ENCODE data around the gene DIO3. TPM values are rescaled to one million over a fixed set of nuclear protein-coding genes. Genes with fewer than 3 reads are reported as not detected.
"Not testable (repeated sequence)": the region's sequence is repeated elsewhere in the genome, so short reads cannot be mapped to it uniquely, and the experiment has no call there.

Gene DIO3
- total RNA-seq, 1 donor from 2014 or later, result not detected

GRCh38 chr14:101567252-101567651, 6.0 kb downstream of the DIO3 start:
- Histone ChIP-seq H3K4me3 (ENCODE audit: low read depth, low read length) (no peak overlapping the region), H3K36me3 (ENCODE audit: control insufficient read depth, insufficient read depth, low read length) (no peaks in the 10 kb centered on the region), H3K27me3 (ENCODE audit: control insufficient read depth, insufficient read depth, low read length) (peaks cover 33% of the 10 kb centered on the region)
- TF ChIP-seq CTCF (IDR thresholded peaks at IDR 0.05; ENCODE audit: insufficient read depth, low read length, severe bottlenecking), result no peak
- DNase-seq (ENCODE audit: low read depth), result no peak
- FAIRE-seq, result no peak

- H3K36me3 ChIP-seq (ENCODE audit: control insufficient read depth, insufficient read depth, low read length), result no peaks in the 10 kb centered on the region
- no peak for TF ChIP-seq CTCF (IDR thresholded peaks at IDR 0.05; ENCODE audit: insufficient read depth, low read length, severe bottlenecking)
- peaks cover 5% of the 10 kb centered on the region for H3K27me3 ChIP-seq (ENCODE audit: control insufficient read depth, insufficient read depth, low read length)
- DNase-seq (ENCODE audit: low read depth), result no peak
- peak; percentile 28 for FAIRE-seq
- H3K4me3 ChIP-seq (ENCODE audit: low read depth, low read length), result no peak overlapping the region
These were observed 9.7 kb downstream of the DIO3 start for GRCh38 chr14:101571004-101571403.

- not testable (repeated sequence) for H3K36me3 ChIP-seq (ENCODE audit: control insufficient read depth, insufficient read depth, low read length); FAIRE-seq; DNase-seq (ENCODE audit: low read depth); H3K27me3 ChIP-seq (ENCODE audit: control insufficient read depth, insufficient read depth, low read length); H3K4me3 ChIP-seq (ENCODE audit: low read depth, low read length)
These were observed 11.2 kb downstream of the DIO3 start for GRCh38 chr14:101572526-101572925.

- H3K4me3 ChIP-seq (ENCODE audit: low read depth, low read length), result no peak overlapping the region
- TF ChIP-seq CTCF (IDR thresholded peaks at IDR 0.05; ENCODE audit: insufficient read depth, low read length, severe bottlenecking), result no peak
- no peak for FAIRE-seq
These were observed 12.0 kb downstream of the DIO3 start for GRCh38 chr14:101573289-101573688.

GRCh38 chr14:101575581-101575980, 14.3 kb downstream of the DIO3 start:
- Histone ChIP-seq H3K36me3 (ENCODE audit: control insufficient read depth, insufficient read depth, low read length) (no peaks in the 10 kb centered on the region), H3K27me3 (ENCODE audit: control insufficient read depth, insufficient read depth, low read length) (no peaks in the 10 kb centered on the region), H3K4me3 (ENCODE audit: low read depth, low read length) (no peak overlapping the region)
- FAIRE-seq, result no peak
- TF ChIP-seq CTCF (IDR thresholded peaks at IDR 0.05; ENCODE audit: insufficient read depth, low read length, severe bottlenecking), result no peak
- DNase-seq (ENCODE audit: low read depth), result no peak

More at GRCh38 chr14:101573289-101573688, 12.0 kb downstream of the DIO3 start:
- Histone ChIP-seq H3K27me3 (ENCODE audit: control insufficient read depth, insufficient read depth, low read length) (no peaks in the 10 kb centered on the region), H3K36me3 (ENCODE audit: control insufficient read depth, insufficient read depth, low read length) (no peaks in the 10 kb centered on the region)
- DNase-seq (ENCODE audit: low read depth), result no peak

GRCh38 chr14:101577221-101577909, 16.1 kb downstream of the DIO3 start:
- Histone ChIP-seq H3K36me3 (ENCODE audit: control insufficient read depth, insufficient read depth, low read length) (no peaks in the 10 kb centered on the region), H3K4me3 (ENCODE audit: low read depth, low read length) (no peak overlapping the region), H3K27me3 (ENCODE audit: control insufficient read depth, insufficient read depth, low read length) (no peaks in the 10 kb centered on the region)
- no peak for FAIRE-seq
- no peak for DNase-seq (ENCODE audit: low read depth)
- TF ChIP-seq CTCF (IDR thresholded peaks at IDR 0.05; ENCODE audit: insufficient read depth, low read length, severe bottlenecking), result no peak
